ENCODE data around the gene SMIM5. TPM values are rescaled to one million over a fixed set of nuclear protein-coding genes. Genes with fewer than 3 reads are reported as not detected.
A peak's percentile ranks its signal among the peaks of the same experiment; 100 is the strongest.

Gene SMIM5
- total and polyA plus RNA-seq, 9 of the 15 experiments (the other 6 are each of a cell fraction or from before 2014, with no cell fraction given) = 0.08 TPM; not detected in 8

- peak; percentile 74 for TF ChIP-seq ZNF407 (IDR thresholded peaks at IDR 0.05; ENCODE audit: low read depth)
- TF ChIP-seq ZBTB49 (CRISPR knock-in tag; IDR thresholded peaks at IDR 0.05; ENCODE audit: borderline replicate concordance) = no peak
- peak; percentile 88 for TF ChIP-seq ZBTB33 (CRISPR knock-in tag; IDR thresholded peaks at IDR 0.05)
- no peak for TF ChIP-seq NUFIP1 (IDR thresholded peaks at IDR 0.05; ENCODE audit: partially characterized antibody)
- no peak for TF ChIP-seq TCF15 (CRISPR knock-in tag; IDR thresholded peaks at IDR 0.05)
- TF ChIP-seq ZNF12 (CRISPR knock-in tag; IDR thresholded peaks at IDR 0.05) = no peak
- TF ChIP-seq HNRNPLL (IDR thresholded peaks at IDR 0.05; ENCODE audit: low read depth, low read length, poor library complexity, severe bottlenecking) = no peak
- TF ChIP-seq PCBP1 (IDR thresholded peaks at IDR 0.05; ENCODE audit: low read depth, low read length, poor library complexity, severe bottlenecking) = peak; percentile 57
- TF ChIP-seq ZBTB7A (IDR thresholded peaks at IDR 0.05; ENCODE audit: borderline replicate concordance, control insufficient read depth, low read depth, low read length) = peak; percentile 23; the same call in 1 of the 2 replicates
- no peak for TF ChIP-seq DPF2 (IDR thresholded peaks at IDR 0.05)
- TF ChIP-seq DDX20 (tag; IDR thresholded peaks at IDR 0.05; ENCODE audit: low read depth) = no peak
Measured at GRCh38 chr17:75587675-75588595, 45.3 kb upstream of the SMIM5 start, which contains the start of gene MYO15B (continued).
